Measurements from ENCODE around the gene SCLY.
A peak's percentile ranks its signal among the peaks of the same experiment; 100 is the strongest.

Gene SCLY

DNA sequence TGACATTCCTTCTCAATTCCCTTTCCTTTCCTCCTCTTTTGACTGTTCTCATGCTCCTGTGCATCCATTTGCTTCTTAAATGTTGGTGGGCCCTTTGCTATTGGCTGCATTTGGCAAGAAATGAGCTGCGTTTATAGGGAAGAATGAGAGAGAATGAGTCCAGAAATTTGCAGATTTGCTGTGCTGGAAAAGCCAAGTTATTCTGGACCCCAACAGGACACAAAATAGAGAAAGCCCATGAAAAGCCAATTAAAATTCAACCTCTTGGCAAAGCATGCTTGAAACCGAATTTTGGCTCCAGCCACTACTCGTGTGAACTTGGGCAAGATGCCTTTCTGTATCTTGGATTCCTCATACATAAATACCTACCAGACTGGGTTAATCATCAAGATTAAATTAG, 1.3 kb upstream of the SCLY start:
- CTCF ChIA-PET, result no interaction called here
- TF ChIP-seq, protein P1, sequence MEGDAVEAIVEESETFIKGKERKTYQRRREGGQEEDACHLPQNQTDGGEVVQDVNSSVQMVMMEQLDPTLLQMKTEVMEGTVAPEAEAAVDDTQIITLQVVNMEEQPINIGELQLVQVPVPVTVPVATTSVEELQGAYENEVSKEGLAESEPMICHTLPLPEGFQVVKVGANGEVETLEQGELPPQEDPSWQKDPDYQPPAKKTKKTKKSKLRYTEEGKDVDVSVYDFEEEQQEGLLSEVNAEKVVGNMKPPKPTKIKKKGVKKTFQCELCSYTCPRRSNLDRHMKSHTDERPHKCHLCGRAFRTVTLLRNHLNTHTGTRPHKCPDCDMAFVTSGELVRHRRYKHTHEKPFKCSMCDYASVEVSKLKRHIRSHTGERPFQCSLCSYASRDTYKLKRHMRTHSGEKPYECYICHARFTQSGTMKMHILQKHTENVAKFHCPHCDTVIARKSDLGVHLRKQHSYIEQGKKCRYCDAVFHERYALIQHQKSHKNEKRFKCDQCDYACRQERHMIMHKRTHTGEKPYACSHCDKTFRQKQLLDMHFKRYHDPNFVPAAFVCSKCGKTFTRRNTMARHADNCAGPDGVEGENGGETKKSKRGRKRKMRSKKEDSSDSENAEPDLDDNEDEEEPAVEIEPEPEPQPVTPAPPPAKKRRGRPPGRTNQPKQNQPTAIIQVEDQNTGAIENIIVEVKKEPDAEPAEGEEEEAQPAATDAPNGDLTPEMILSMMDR (IDR thresholded peaks at IDR 0.05; ENCODE audit: insufficient read depth, low read length, missing control alignments), result no peak
- DNase-seq (ENCODE audit: low read depth, low spot score), result no peak
- POLR2A ChIA-PET, result interaction anchor here (0.6 kb wide), 1 partner anchor 9 kb away, joined by 4 read pairs; no protein-coding TSS in a partner anchor
- no peak overlapping the region; the same call in 1 of the 2 replicates for H3K4me3 ChIP-seq (ENCODE audit: low read depth, low read length)

DNA sequence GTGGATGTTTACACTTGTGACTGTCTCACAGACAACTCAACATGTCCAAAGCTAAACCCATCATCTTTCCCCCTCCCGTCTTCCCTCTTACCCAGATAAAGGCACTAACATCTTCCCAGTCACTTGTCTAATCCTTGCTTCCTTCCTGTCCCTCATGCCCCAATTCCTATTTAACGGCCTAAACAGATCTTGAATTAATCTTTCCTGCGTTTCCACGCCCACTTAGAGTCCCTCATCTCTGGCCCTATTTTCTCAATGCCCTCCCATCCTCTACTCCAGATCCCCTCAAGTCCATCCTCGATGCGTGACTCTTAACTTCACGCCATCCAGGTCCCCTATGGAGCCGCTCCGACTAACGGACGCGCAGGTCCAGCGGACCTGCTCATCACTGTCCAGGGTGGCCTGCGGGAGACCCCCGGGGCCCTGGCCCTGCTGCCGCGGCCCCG, 682 bp upstream of the SCLY start:
- ChIA-PET POLR2A (interaction anchor here (0.6 to 1.0 kb wide), 2 partner anchors 8 to 33 kb away, joined by 3 to 4 read pairs; no protein-coding TSS in a partner anchor), CTCF (interaction anchor here (2.0 kb wide), 1 partner anchor 12 kb away, joined by 8 read pairs; no protein-coding TSS in a partner anchor)
- H3K4me3 ChIP-seq (ENCODE audit: low read depth, low read length), result peak overlapping the region; percentile 79
- TF ChIP-seq, protein P1 (IDR thresholded peaks at IDR 0.05; ENCODE audit: insufficient read depth, low read length, missing control alignments), result no peak
- no peak for DNase-seq (ENCODE audit: low read depth, low spot score)

DNA sequence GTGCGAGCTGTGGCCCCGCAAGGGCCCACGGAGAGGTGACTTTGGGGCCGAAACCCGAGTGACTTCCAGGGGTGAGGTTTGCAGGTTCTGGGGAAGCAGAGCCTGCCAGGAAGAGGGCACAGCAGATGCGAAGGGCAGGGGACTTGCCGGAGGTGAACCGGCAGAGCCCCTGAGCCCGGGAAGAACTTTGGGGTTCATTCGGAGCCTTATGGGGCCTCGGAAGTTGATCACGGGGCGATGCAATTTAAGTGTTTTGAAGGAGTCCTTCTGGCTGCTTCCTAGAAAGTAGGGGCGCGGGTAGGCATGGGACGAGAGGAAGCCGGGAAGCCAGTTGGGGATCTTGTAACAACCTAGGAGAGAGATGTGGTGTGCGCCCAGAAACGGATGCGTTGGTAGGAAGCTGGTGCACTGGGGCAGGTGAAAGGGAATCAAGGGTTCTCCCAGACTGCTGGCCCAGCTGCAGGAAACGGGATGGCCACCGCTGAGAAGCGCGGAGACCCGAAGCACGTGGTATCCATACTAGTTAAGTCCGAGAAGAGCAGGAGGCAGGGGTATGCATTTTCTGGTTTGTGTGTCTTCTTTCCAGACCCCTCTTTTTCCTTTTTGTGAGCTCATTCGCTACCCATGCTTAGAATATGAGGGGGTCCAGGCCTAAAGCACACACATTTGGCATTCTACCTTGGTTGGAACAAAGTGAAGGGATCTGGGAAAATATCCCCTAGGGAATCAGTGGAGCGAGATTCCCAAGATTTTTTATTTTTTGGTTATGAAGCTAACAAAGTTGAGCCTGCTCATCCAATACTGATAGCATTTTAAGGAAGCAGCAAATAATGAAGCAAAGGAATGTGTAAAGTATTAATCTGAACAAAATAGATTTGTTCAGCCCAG, 758 bp downstream of the SCLY start:
- ChIA-PET CTCF (interaction anchor here (0.8 to 2.0 kb wide), 4 partner anchors 11 to 548 kb away, joined by 3 to 8 read pairs (median 4); no protein-coding TSS in a partner anchor), POLR2A (interaction anchor here (0.5 to 1.2 kb wide), 5 partner anchors 10 to 227 kb away, joined by 3 to 7 read pairs (median 3); no protein-coding TSS in a partner anchor)
- DNase-seq (ENCODE audit: low read depth, low spot score), result no peak
- TF ChIP-seq, protein P1 (IDR thresholded peaks at IDR 0.05; ENCODE audit: insufficient read depth, low read length, missing control alignments), result no peak
- peak overlapping the region; percentile 81 for H3K4me3 ChIP-seq (ENCODE audit: low read depth, low read length)

DNA sequence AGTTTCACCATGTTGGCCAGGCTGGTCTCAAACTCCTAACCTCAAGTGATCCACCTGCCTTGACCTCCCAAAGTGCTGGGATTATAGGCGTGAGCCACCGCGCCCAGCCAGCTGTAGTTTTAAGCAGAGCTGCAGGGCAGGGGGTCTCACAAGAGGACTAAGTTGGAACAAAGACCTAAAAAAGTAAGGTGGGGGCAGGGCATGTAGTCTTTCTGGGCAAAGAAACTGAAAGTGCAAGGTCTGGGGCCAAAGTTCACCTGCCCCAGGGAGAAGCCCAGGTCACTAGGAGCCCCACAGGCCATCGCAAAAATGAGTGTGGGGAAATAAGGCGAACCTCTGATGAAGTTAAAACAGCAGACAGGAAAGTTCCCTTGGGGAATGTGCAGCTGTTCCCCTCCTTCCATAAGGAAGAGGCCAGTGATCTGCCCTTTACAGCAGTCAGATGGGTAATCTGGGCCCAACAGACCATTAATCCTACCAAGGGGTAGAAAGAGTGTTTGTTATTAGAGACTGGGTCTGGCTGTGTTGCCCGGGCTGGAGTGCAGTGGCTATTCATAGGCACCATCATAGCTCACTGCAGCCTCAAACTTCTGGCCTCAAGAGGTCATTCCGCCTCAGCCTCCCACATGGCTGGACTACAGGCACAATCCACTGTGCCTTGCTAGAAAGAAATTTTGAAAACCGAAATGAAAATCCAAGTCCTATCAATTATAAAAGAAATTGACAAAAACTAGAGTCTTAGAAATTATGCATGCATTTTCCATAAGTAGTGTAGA, 2.8 kb downstream of the SCLY start:
- no peak for DNase-seq (ENCODE audit: low read depth, low spot score)
- TF ChIP-seq, protein P1 (IDR thresholded peaks at IDR 0.05; ENCODE audit: insufficient read depth, low read length, missing control alignments), result no peak
- CTCF ChIA-PET, result no interaction called here
- H3K4me3 ChIP-seq (ENCODE audit: low read depth, low read length), result no peak overlapping the region
- POLR2A ChIA-PET, result no interaction called here

DNA sequence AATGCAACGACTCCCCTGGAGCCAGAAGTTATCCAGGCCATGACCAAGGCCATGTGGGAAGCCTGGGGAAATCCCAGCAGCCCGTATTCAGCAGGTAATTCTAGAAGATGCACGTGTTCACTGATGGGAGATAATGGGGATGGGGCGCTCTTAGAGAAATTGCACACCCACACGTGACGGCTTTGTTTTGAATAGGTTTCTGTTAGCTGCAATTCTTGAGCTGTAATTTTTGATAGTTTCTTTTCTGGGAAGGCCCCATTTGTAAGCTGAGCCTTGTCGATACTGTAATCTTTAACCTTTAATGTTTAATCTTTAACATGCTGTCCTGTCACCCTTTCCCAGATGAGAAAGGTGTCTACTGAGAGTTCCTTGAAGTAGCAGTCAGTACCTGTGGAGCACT, 3.6 kb downstream of the SCLY start:
- POLR2A ChIA-PET, result no interaction called here
- no peak overlapping the region for H3K4me3 ChIP-seq (ENCODE audit: low read depth, low read length)
- TF ChIP-seq, protein P1 (IDR thresholded peaks at IDR 0.05; ENCODE audit: insufficient read depth, low read length, missing control alignments), result no peak
- DNase-seq (ENCODE audit: low read depth, low spot score), result no peak
- CTCF ChIA-PET, result interaction anchor here (1.0 kb wide), 1 partner anchor 8 kb away, joined by 3 read pairs; no protein-coding TSS in a partner anchor
